Right lobe of liver (tissue), 6 donors: ENCODE data around the gene SLC6A7. TPM values are rescaled to one million over a fixed set of nuclear protein-coding genes. Genes with fewer than 3 reads are reported as not detected.

Source experiments
- ATAC-seq, 4 donors: fragments of 200-7000 bp; cut with Tn5 transposase; one replicate each; pipeline ENCODE4 v1.9.1; 2020; ENCODE audit warnings: mild to moderate bottlenecking in 4 of 4, moderate library complexity in 4 of 4
- DNase-seq, 3 donors: peaks; one replicate each; pipeline ENCODE4 v3.0.0-alpha.2; 2020
- H3K27ac ChIP-seq, 3 donors: fragments of 200-600 bp; one replicate each; pipeline ENCODE4 v1.8.0; 2022
- H3K27me3 ChIP-seq, 2 donors: fragments of 200-600 bp; one replicate each; pipeline ENCODE4 v1.8.0; 2022
- H3K36me3 ChIP-seq, 4 donors: fragments of 200-600 bp; sonication (generic) in 1 of 4; one replicate each; pipeline versions ENCODE4 v1.5.1 to v1.8.0; 2017 to 2022; ENCODE audit warnings: control low read depth in 1 of 4
- H3K4me1 ChIP-seq, 4 donors: fragments of 200-600 bp; sonication (generic) in 1 of 4; one replicate each; pipeline versions ENCODE4 v1.5.1 to v1.8.0; 2017 to 2022; ENCODE audit warnings: control low read depth in 1 of 4
- H3K4me3 ChIP-seq, 3 donors: fragments of 200-600 bp; one replicate each; pipeline ENCODE4 v1.8.0; 2022
- H3K9me3 ChIP-seq, 4 donors: fragments of 200-600 bp; sonication (generic) in 1 of 4; one replicate each; pipeline versions ENCODE4 v1.5.1 to v1.8.0; 2017 to 2022; ENCODE audit warnings: control low read depth in 1 of 4
- POLR2A ChIP-seq: fragments of 450-650 bp; IDR thresholded peaks from one replicate; pipeline ENCODE4 v1.6.1; 2017; ENCODE audit warnings: antibody characterized with exemption, mild to moderate bottlenecking
- WGBS: methylation state at CpG from one replicate; pipeline ENCODE4 v1.1.6; 2018; ENCODE audit warnings: low coverage, low lambda C conversion rate; ENCODE audit not compliant: insufficient coverage; ENCODE audit errors: missing lambda C conversion rate; 5-methylcytosine and 5-hydroxymethylcytosine counted together
- intact Hi-C, 2 donors: fragments of 100-400 bp; cut with DNase I; formaldehyde crosslinking; loops; one replicate each; pipeline versions ENCODE4 v1.11.2 to v1.14.1; 2022
- total RNA-seq, 6 experiments: library from RNA; depleted of rRNA in 2 of 6; stranded (reverse); fragments of >200 nt in 2 of 6; fragmentation: NEBNext Ultra II Directional in 3 of 6; extraction: Animal tissue kit (Norgen Biotek cat#: 25700) in 3 of 6; gene quantifications; one replicate each; pipeline versions ENCODE4 v1.1.0 to v1.2.4, GENCODE V29; 2016 to 2023
- TF ChIP-seq, protein P1 (sequence below), 4 donors: fragments of 200-600 bp in 3 of 4; fragments of 450-650 bp in 1 of 4; IDR thresholded peaks; one replicate each; pipeline versions ENCODE4 v1.5.1 to v1.8.0; 2016 to 2022; ENCODE audit warnings: antibody characterized with exemption in 4 of 4, mild to moderate bottlenecking in 2 of 4
- donor health status: DM: no; HTN: yes; CAD: no.
- donor health status: DM: no; HTN: no; CAD: no.
- donor health status: DM: no; HTN: no; CAD: no.
- donor health status: DM: no; HTN: yes; CAD: no.
- donor health status: DM: no; HTN: yes; CAD: no.

SLC6A7 gene
- total RNA-seq, 6 experiments from 2014 or later: not detected

DNA sequence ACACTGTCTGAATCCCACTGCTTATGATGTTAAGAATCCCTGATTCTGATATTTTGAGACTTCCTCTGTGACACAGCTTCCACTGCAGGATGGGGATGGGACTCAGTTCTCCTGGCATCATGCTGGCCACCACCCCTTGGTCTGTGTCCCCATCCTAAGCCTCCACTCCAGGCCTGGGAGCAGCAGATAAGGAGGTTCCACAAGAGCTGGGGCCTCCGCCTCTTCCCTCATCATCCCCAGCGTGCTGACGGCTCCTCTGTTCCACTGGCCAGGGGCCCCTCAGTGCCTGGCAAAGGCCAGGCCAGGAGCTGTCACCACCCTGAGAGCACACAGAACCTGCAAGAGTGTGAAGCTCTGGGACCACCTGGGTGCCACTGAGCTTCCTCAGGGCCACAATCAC is 59.1 kb downstream of the SLC6A7 start:
- DNase-seq (no peak), ATAC-seq (no peak)
- intact Hi-C loops: no loop called here
- Histone ChIP-seq H3K36me3 (no peaks in the 10 kb centered on the region), H3K4me3 (no peak overlapping the region), H3K27me3 (no peaks in the 10 kb centered on the region), H3K9me3 (no peaks in the 10 kb centered on the region), H3K4me1 (no peaks in the 10 kb centered on the region), H3K27ac (no peak overlapping the region)
- 80% methylated on average over 1 of the region's 3 CpGs for WGBS
- TF ChIP-seq POLR2A: no peak
- TF ChIP-seq, protein P1, sequence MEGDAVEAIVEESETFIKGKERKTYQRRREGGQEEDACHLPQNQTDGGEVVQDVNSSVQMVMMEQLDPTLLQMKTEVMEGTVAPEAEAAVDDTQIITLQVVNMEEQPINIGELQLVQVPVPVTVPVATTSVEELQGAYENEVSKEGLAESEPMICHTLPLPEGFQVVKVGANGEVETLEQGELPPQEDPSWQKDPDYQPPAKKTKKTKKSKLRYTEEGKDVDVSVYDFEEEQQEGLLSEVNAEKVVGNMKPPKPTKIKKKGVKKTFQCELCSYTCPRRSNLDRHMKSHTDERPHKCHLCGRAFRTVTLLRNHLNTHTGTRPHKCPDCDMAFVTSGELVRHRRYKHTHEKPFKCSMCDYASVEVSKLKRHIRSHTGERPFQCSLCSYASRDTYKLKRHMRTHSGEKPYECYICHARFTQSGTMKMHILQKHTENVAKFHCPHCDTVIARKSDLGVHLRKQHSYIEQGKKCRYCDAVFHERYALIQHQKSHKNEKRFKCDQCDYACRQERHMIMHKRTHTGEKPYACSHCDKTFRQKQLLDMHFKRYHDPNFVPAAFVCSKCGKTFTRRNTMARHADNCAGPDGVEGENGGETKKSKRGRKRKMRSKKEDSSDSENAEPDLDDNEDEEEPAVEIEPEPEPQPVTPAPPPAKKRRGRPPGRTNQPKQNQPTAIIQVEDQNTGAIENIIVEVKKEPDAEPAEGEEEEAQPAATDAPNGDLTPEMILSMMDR (IDR thresholded peaks at IDR 0.05): no peak

DNA sequence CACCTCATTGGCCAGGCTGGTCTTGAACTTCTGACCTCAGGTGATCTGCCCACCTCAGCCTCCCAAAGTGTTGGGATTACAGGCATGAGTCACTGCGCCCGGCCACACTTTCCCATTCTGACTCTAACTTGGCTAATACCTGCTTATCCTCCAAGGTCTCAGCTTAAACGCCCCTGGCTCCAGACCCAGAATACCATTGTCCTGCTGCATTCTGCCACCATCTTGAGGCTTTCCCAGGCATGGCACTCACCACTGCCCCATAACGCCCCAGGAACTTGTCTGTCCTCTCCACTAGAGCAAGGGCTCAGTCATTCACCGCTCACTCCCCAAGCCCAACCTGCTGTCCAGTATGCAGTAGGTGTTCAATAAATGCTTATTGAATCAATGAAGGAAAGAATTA is 59.9 kb downstream of the SLC6A7 start:
- TF ChIP-seq, protein P1 (IDR thresholded peaks at IDR 0.05): no peak
- TF ChIP-seq POLR2A: no peak
- ATAC-seq (no peak), DNase-seq (no peak)
- WGBS: 92% methylated on average over 5 of the region's 5 CpGs
- intact Hi-C loops: loop anchor here in 1 of 2 donors (10.0 kb wide), 1 partner anchor 105 kb away; the partner anchor contains the start of gene TCOF1
- no peaks in the 10 kb centered on the region for H3K4me1 ChIP-seq
- H3K4me3 ChIP-seq: no peak overlapping the region
- no peaks in the 10 kb centered on the region for H3K9me3 ChIP-seq
- H3K27ac ChIP-seq: no peak overlapping the region
- no peaks in the 10 kb centered on the region for H3K36me3 ChIP-seq
- no peaks in the 10 kb centered on the region for H3K27me3 ChIP-seq

DNA sequence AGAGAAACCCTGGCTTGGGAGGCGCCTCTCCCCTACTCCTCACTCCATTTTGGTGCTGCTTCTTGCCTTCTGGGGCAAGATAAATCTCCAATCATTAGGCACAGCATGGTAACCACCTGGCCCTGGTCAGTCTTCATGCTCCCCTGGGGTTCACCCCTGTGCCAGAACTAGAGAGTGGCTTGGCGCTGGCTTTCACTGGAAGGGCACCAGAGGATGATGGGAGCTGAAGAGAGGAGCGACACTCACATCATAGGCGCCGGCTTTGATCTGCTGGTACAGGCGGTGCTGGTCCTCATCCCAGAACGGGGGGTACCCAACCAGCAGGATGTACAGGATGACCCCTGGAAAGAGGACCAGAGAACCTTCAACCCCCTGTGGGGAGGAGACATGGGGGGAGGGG is 61.6 kb downstream of the SLC6A7 start:
- no peak overlapping the region for H3K27ac ChIP-seq
- intact Hi-C loops: loop anchor here in 1 of 2 donors (10.0 kb wide), 1 partner anchor 103 kb away; the partner anchor contains the start of gene TCOF1
- H3K27me3 ChIP-seq: no peaks in the 10 kb centered on the region
- H3K36me3 ChIP-seq: no peaks in the 10 kb centered on the region
- TF ChIP-seq, protein P1 (IDR thresholded peaks at IDR 0.05): no peak
- no peak for TF ChIP-seq POLR2A
- no peaks in the 10 kb centered on the region for H3K4me1 ChIP-seq
- ATAC-seq (no peak), DNase-seq (no peak)
- no peak overlapping the region for H3K4me3 ChIP-seq
- no peaks in the 10 kb centered on the region for H3K9me3 ChIP-seq
- 93% methylated on average over 4 of the region's 7 CpGs for whole genome bisulfite sequencing

DNA sequence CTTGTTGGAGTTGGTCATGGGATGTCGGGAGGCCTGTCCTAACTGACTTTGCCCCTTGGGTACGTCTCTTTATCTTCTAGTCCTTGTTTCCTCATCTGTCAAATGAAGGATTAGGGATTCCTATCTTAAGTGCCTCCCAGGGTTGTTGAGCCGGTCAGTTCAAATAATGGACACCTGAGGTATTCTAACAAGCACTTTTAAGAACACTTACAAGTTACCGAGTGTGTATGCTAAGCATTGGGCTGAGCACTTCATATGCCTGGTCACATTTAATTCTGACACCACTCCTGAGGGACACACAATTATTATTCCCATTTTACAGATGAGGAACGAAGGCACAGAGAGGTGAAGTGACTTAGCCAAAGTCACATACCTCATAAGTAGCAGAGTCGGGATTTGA is 62.6 kb downstream of the SLC6A7 start:
- no peak for ATAC-seq
- TF ChIP-seq POLR2A: no peak
- TF ChIP-seq, protein P1 (IDR thresholded peaks at IDR 0.05): no peak

More for the DNA sequence above, 62.6 kb downstream of the SLC6A7 start:
- Histone ChIP-seq H3K36me3 (no peaks in the 10 kb centered on the region), H3K4me1 (no peaks in the 10 kb centered on the region), H3K9me3 (no peaks in the 10 kb centered on the region), H3K27ac (no peak overlapping the region), H3K27me3 (no peaks in the 10 kb centered on the region), H3K4me3 (no peak overlapping the region)
- DNase-seq: no peak
- 84% methylated on average over 6 of the region's 6 CpGs for WGBS
- intact Hi-C loops: loop anchor here in 1 of 2 donors (10.0 kb wide), 1 partner anchor 102 kb away; the partner anchor contains the start of gene TCOF1
